Breast epithelium (tissue), 3 donors: ENCODE measurements around the gene COL5A1.

Source experiments
- POLR2A ChIP-seq: fragments of 450-650 bp; IDR thresholded peaks from one replicate; pipeline ENCODE4 v1.6.1; 2016; ENCODE audit warnings: antibody characterized with exemption, mild to moderate bottlenecking, moderate library complexity
- TF ChIP-seq, protein P1 (sequence below), 3 donors: fragments of 450-650 bp; IDR thresholded peaks; one replicate each; pipeline ENCODE4 v1.5.1; 2016 to 2017; ENCODE audit warnings: antibody characterized with exemption in 3 of 3, mild to moderate bottlenecking in 3 of 3, moderate library complexity in 3 of 3

DNA sequence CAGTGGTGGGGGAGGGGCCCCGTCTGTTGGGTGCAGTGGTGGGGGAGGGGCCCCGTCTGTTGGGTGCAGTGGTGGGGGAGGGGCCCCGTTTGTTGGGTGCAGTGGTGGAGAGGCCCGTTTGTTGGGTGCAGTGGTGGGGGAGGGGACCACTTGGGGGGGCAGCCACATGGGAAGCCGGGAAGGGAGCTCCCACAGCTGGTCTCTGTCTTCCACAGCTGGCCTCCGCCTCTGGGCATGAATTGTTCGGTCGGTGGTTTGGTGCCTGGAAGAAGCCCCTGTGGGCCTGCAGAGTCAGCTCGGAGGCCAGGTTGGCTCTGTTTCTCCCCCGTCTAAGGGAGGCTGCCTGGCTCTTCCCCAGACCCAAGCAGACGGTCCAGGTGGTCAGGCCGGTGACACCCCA is 69.3 kb downstream of the COL5A1 start:
- TF ChIP-seq, protein P1, sequence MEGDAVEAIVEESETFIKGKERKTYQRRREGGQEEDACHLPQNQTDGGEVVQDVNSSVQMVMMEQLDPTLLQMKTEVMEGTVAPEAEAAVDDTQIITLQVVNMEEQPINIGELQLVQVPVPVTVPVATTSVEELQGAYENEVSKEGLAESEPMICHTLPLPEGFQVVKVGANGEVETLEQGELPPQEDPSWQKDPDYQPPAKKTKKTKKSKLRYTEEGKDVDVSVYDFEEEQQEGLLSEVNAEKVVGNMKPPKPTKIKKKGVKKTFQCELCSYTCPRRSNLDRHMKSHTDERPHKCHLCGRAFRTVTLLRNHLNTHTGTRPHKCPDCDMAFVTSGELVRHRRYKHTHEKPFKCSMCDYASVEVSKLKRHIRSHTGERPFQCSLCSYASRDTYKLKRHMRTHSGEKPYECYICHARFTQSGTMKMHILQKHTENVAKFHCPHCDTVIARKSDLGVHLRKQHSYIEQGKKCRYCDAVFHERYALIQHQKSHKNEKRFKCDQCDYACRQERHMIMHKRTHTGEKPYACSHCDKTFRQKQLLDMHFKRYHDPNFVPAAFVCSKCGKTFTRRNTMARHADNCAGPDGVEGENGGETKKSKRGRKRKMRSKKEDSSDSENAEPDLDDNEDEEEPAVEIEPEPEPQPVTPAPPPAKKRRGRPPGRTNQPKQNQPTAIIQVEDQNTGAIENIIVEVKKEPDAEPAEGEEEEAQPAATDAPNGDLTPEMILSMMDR (IDR thresholded peaks at IDR 0.05) = no peak
- no peak for TF ChIP-seq POLR2A
